ENCODE data around the gene LASP1NB.

The LASP1NB gene

GRCh38 chr17:38900978-38901656 is 24.3 kb upstream of the LASP1NB start:
- Histone ChIP-seq H3K9me2 (ENCODE audit: insufficient read depth) (no peaks in the 10 kb centered on the region), H3K27me3 (ENCODE audit: insufficient read depth, low read depth) (no peaks in the 10 kb centered on the region), H3K27ac (peak overlapping the region; percentile 90), H3F3A (ENCODE audit: insufficient read depth, low read depth) (peaks cover 87% of the 10 kb centered on the region), H3K4me3 (peak overlapping the region; percentile 25; the same call in 1 of the 2 replicates), H3K9me3 (ENCODE audit: insufficient read depth, low read depth) (no peaks in the 10 kb centered on the region), H3K4me1 (replicated peaks; ENCODE audit: insufficient read depth) (peaks cover 68% of the 10 kb centered on the region), H3K36me3 (ENCODE audit: low read depth) (peaks cover 27% of the 10 kb centered on the region; the same call in 1 of the 2 replicates), H2AFZ (no peak overlapping the region), H4K20me1 (ENCODE audit: insufficient read depth) (peaks cover 30% of the 10 kb centered on the region), H3K79me2 (ENCODE audit: low read depth) (peaks cover 82% of the 10 kb centered on the region), H3K4me2 (peak overlapping the region; percentile 80)
- DNase-seq: peak; percentile 87 to 96
- no TSS peak for BruUV-seq (replicated peaks)
- intact Hi-C loops (cut with micrococcal nuclease; ENCODE audit: unreplicated experiment): loop anchor here (1.0 kb wide), 1 partner anchor 30 kb away; no protein-coding TSS in a partner anchor
- CTCF ChIA-PET: interaction anchor here (0.6 kb wide), 3 partner anchors 14 to 24 kb away, joined by 3 to 4 read pairs (median 3); partner anchors contain the start of gene LASP1NB
- POLR2A ChIA-PET (ENCODE audit: unreplicated experiment): interaction anchor here (0.6 to 0.9 kb wide), 2 partner anchors 29 to 58 kb away, joined by 3 to 7 read pairs; no protein-coding TSS in a partner anchor
- TF ChIP-seq CTCF (conservative IDR thresholded peaks at IDR 0.05): no peak

- H3K4me3 ChIP-seq: no peak overlapping the region
- peaks cover 22% of the 10 kb centered on the region; the same call in 1 of the 2 replicates for H3K36me3 ChIP-seq (ENCODE audit: low read depth)
- ChIA-PET POLR2A (ENCODE audit: unreplicated experiment) (no interaction called here), CTCF (no interaction called here)
- BruUV-seq (replicated peaks): no TSS peak
- no peak overlapping the region for H2AFZ ChIP-seq
- peaks cover 49% of the 10 kb centered on the region for H4K20me1 ChIP-seq (ENCODE audit: insufficient read depth)
- H3K79me2 ChIP-seq (ENCODE audit: low read depth): peaks cover 85% of the 10 kb centered on the region
- H3F3A ChIP-seq (ENCODE audit: insufficient read depth, low read depth): peaks cover 64% of the 10 kb centered on the region
- TF ChIP-seq EZH2 (IDR thresholded peaks at IDR 0.05; ENCODE audit: low read depth) (no peak), CTCF (conservative IDR thresholded peaks at IDR 0.05) (no peak)
- H3K4me2 ChIP-seq: no peak overlapping the region
- no peaks in the 10 kb centered on the region for H3K9me3 ChIP-seq (ENCODE audit: insufficient read depth, low read depth)
- H3K27me3 ChIP-seq (ENCODE audit: insufficient read depth, low read depth): no peaks in the 10 kb centered on the region
- intact Hi-C loops (cut with micrococcal nuclease; ENCODE audit: unreplicated experiment): no loop called here
- H3K4me1 ChIP-seq (replicated peaks; ENCODE audit: insufficient read depth): peaks cover 46% of the 10 kb centered on the region
- H3K27ac ChIP-seq: no peak overlapping the region; the same call in 1 of the 2 replicates
- no peaks in the 10 kb centered on the region for H3K9me2 ChIP-seq (ENCODE audit: insufficient read depth)
- no peak for DNase-seq
These were observed 22.0 kb upstream of the LASP1NB start for GRCh38 chr17:38903404-38903803.

- peaks cover 51% of the 10 kb centered on the region for H4K20me1 ChIP-seq (ENCODE audit: insufficient read depth)
- H3K4me1 ChIP-seq (replicated peaks; ENCODE audit: insufficient read depth): peaks cover 31% of the 10 kb centered on the region
- no peak overlapping the region for H3K27ac ChIP-seq
- no peak for DNase-seq
- TF ChIP-seq EZH2 (IDR thresholded peaks at IDR 0.05; ENCODE audit: low read depth) (no peak), CTCF (conservative IDR thresholded peaks at IDR 0.05) (no peak)
- no peaks in the 10 kb centered on the region for H3K9me3 ChIP-seq (ENCODE audit: insufficient read depth, low read depth)
- no peak overlapping the region for H3K4me2 ChIP-seq
- no peaks in the 10 kb centered on the region for H3K27me3 ChIP-seq (ENCODE audit: insufficient read depth, low read depth)
- H3K79me2 ChIP-seq (ENCODE audit: low read depth): peaks cover 79% of the 10 kb centered on the region
- peaks cover 26% of the 10 kb centered on the region for H3K36me3 ChIP-seq (ENCODE audit: low read depth)
- BruUV-seq (replicated peaks): no TSS peak
- H3F3A ChIP-seq (ENCODE audit: insufficient read depth, low read depth): peaks cover 58% of the 10 kb centered on the region
- no peaks in the 10 kb centered on the region for H3K9me2 ChIP-seq (ENCODE audit: insufficient read depth)
- H3K4me3 ChIP-seq: no peak overlapping the region
- CTCF ChIA-PET: no interaction called here
- H2AFZ ChIP-seq: no peak overlapping the region
- POLR2A ChIA-PET (ENCODE audit: unreplicated experiment): no interaction called here
- intact Hi-C loops (cut with micrococcal nuclease; ENCODE audit: unreplicated experiment): no loop called here
These were observed 20.5 kb upstream of the LASP1NB start for GRCh38 chr17:38904892-38905291.

All from PC-9 (cell line).